NT2/D1 (cell line): ENCODE data around the gene STAP2.

Experiments used
- DNase-seq: peaks from one replicate; pipeline ENCODE4 v3.0.0-alpha.2; 2011; ENCODE audit warnings: low read depth, low spot score
- H3K27me3 ChIP-seq: 2 replicates; pipeline ENCODE4 v1.6.0; 2011; ENCODE audit warnings: mild to moderate bottlenecking; ENCODE audit not compliant: insufficient read length, insufficient read depth
- H3K36me3 ChIP-seq: 2 replicates; pipeline ENCODE4 v1.6.1; 2011; ENCODE audit warnings: mild to moderate bottlenecking, low read length, mixed read lengths; ENCODE audit not compliant: insufficient read depth, insufficient read length
- H3K4me1 ChIP-seq: 2 replicates; pipeline ENCODE4 v1.5.1; 2011; ENCODE audit not compliant: insufficient read depth, insufficient read length
- H3K4me3 ChIP-seq: 2 replicates; pipeline ENCODE4 v1.5.1; 2011; ENCODE audit warnings: low read depth; ENCODE audit not compliant: insufficient read length
- H3K9ac ChIP-seq: 2 replicates; pipeline ENCODE4 v1.6.0; 2011; ENCODE audit warnings: low read depth; ENCODE audit not compliant: insufficient read length
- H3K9me3 ChIP-seq: 2 replicates; pipeline ENCODE4 v1.5.1; 2011; ENCODE audit warnings: mild to moderate bottlenecking, low read length; ENCODE audit not compliant: insufficient read depth
- SUZ12 ChIP-seq: IDR thresholded peaks from 2 replicates; pipeline ENCODE4 v1.6.1; 2011; ENCODE audit not compliant: insufficient read length, insufficient read depth; ENCODE audit errors: extremely low read depth
- YY1 ChIP-seq: IDR thresholded peaks from 2 replicates; pipeline ENCODE4 v1.6.1; 2011; ENCODE audit not compliant: insufficient read length, insufficient read depth
- ZNF274 ChIP-seq: IDR thresholded peaks from 2 replicates; pipeline ENCODE4 v1.6.1; 2011; ENCODE audit warnings: mild to moderate bottlenecking, low read depth, low read length

STAP2 gene

DNA sequence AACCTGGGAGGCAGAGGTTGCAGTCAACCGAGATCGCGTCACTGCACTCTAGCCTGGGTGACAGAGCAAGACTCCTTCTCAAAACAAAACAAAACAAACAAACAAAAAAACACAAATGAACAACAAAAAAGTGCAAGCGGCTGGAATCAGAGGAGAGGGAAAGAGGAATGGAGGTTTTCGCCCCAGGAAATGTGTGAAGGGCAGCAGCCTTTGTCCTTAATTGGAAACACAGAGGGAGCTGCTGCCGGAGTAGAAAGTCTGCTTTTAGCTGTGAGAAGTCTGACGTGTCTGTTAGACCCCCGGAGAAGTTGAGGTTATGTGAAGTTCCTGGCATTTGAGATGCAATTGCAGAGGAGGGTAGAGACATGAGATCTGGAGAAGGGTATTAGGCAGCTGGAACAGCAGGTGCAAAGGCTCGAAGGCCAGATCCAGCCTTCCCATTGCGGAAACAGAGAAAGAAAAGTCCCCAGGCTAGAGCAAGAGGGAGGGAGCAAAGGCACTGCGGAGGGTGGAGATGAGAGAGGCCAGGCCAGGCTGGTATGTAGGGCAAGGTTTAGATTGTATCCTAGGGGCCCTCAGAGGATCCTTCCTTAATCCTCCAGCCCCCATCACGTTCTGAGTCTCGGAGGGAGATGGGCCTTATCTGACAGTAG is 36.9 kb downstream of the STAP2 start:
- no peak for TF ChIP-seq SUZ12
- TF ChIP-seq ZNF274: no peak
- TF ChIP-seq YY1: no peak
- Histone ChIP-seq H3K27me3 (no peaks in the 10 kb centered on the region), H3K4me1 (peaks cover 16% of the 10 kb centered on the region), H3K4me3 (no peak overlapping the region), H3K9me3 (no peaks in the 10 kb centered on the region), H3K9ac (peak overlapping the region; percentile 62), H3K36me3 (peaks cover 8% of the 10 kb centered on the region)
- DNase-seq: no peak

DNA sequence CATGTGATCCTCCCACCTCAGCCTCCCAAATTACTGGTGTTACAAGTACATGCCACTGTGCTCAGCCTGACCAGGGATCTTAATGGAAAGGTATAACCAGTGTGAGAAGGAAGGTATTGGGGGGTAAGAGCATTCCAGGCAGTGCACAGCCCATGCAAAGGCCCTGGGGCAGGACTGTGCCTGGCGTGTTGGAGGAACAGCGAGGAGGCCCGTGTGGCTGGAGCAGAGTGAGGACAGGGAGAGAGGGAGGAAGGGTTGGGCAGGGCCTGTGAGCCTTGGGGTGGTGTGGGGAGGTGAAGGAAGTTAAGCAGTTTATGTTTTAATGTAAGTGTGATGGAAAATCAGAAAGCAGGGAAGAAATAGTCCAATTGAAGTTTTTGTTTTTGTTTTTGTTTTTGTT is 38.0 kb downstream of the STAP2 start:
- Histone ChIP-seq H3K36me3 (peaks cover under 1% of the 10 kb centered on the region), H3K27me3 (no peaks in the 10 kb centered on the region), H3K4me3 (no peak overlapping the region), H3K9ac (no peak overlapping the region), H3K4me1 (peaks cover 16% of the 10 kb centered on the region), H3K9me3 (no peaks in the 10 kb centered on the region)
- no peak for TF ChIP-seq SUZ12
- no peak for TF ChIP-seq ZNF274
- TF ChIP-seq YY1: no peak
- no peak for DNase-seq

DNA sequence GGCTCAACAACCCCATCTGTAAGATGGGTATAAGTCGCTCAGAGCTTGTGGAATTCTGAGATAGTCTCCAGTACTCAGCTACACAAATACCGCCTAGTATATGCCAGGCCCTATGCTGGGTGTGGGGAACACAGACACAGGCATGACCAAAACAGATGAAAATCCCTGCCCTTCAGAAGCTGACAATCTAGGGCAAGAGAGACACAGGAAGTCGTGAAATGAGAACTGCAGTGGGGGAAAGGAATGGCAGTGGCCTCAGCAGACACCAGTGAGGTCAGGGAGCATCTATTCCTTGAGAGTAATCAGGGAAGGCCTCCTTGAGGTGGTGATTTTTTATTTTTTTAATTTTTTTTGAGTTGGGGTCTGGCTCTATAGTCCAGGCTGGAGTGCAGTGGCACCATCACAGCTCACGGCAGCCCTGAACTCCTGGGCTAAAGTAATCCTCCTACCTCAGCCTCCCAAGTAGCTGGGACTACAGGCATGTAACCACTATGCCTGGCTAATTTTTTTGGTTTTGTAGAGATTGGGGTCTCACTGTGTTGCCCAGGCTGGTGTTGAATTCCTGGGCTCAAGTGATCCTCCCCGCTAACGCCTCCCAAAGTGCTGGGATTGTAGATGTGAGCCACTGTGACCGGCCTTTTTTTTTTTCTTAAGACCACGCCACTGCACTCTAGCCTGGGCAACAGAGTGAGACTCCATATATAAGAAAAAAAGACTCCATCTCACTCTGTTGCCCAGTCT is 39.6 kb downstream of the STAP2 start:
- DNase-seq: no peak
- Histone ChIP-seq H3K9ac (no peak overlapping the region), H3K27me3 (no peaks in the 10 kb centered on the region)

DNA sequence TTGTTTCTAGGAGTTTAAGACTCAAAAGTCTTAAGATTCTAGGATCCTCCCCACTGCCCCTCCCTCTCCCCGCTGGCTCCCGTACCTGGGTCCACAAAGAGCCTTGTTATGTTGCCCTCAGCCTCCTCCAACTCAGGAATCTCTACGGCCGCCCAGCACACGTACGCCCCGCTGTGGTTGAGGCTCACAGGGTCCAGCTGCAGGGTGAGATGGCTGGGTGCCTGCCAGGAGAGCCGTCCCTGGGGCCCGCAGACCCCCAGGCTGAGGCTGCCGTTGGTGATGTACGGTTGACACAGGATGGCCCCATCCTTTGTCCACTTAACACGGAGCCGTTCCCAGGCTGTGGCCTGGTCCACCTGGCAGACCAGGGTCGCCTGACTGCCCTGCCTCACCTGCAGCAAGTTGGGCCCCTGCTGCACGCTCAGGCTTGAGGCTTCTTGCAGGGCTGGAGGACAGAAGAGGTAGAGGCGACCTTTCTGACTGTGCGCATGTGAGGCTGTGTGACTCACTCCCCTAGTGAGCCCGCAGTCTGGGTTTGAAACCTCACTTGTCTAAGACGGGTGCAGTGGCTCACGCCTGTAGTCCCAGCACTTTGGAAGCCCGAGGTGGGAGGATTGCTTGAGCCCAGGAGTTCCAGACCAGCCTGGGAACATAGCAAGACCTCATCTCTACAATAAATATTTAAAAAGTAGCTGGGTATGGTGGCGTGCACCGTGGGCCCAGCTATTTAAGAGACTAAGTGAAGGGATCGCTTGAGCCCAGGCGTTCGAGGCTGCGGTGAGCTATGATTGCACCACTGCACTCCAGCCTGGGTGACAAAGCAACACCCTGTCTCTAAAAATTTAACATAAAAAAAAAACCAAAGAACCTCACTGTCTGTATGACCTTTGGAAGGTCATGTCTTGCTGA is 40.5 kb downstream of the STAP2 start:
- no peak for TF ChIP-seq ZNF274
- TF ChIP-seq SUZ12: no peak
- TF ChIP-seq YY1: no peak
- H3K9ac ChIP-seq: peak overlapping the region; percentile 4
- H3K36me3 ChIP-seq: no peaks in the 10 kb centered on the region
- no peaks in the 10 kb centered on the region for H3K9me3 ChIP-seq
- no peaks in the 10 kb centered on the region for H3K27me3 ChIP-seq
- no peak for DNase-seq
- H3K4me1 ChIP-seq: peaks cover 12% of the 10 kb centered on the region
- H3K4me3 ChIP-seq: no peak overlapping the region

More for the DNA sequence above, 39.6 kb downstream of the STAP2 start:
- H3K9me3 ChIP-seq: no peaks in the 10 kb centered on the region
- TF ChIP-seq YY1: no peak
- TF ChIP-seq SUZ12: no peak
- TF ChIP-seq ZNF274: no peak
- H3K4me1 ChIP-seq: peaks cover 16% of the 10 kb centered on the region
- no peaks in the 10 kb centered on the region for H3K36me3 ChIP-seq
- no peak overlapping the region for H3K4me3 ChIP-seq

DNA sequence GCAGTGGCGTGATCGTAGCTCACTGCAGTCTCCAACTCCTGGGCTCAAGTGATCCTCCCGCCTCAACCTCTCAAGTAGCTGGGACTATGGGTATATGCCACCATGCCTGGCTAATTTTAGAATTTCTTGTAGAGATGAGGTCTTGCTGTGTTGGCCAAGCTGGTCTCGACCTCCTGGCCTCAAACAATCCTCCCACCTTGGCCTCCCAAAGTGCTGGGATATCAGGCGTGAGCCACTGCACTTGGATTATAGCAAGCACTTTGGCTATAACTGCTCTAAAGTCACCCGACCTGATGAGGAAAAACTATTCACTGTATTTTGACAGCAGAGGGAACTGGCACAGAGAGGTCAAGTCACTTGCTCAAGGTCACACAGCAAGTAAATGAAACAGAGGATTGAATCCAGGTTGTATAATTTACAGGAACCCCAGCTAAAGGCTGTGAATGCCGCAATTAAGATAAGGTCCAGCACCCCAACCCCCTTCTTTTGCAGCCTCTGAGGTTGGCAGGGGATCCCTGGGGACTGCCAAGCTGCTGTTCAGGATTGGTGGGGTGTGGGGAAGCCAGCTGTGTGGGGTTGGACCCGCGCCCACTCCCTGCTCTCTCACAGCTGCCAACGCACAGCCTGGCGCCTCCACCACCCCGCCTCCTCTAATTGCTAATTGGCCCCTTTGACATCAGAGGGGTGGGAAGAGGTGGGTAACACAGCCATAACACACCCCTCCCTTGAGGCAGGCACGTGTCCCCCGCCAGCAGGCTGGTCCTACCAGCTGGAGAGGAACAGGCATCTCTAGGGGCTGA is 42.5 kb downstream of the STAP2 start:
- Histone ChIP-seq H3K9me3 (no peaks in the 10 kb centered on the region), H3K36me3 (no peaks in the 10 kb centered on the region), H3K27me3 (no peaks in the 10 kb centered on the region), H3K4me1 (peaks cover 13% of the 10 kb centered on the region), H3K9ac (no peak overlapping the region), H3K4me3 (no peak overlapping the region)
- DNase-seq: no peak
- no peak for TF ChIP-seq ZNF274
- no peak for TF ChIP-seq YY1
- TF ChIP-seq SUZ12: no peak

DNA sequence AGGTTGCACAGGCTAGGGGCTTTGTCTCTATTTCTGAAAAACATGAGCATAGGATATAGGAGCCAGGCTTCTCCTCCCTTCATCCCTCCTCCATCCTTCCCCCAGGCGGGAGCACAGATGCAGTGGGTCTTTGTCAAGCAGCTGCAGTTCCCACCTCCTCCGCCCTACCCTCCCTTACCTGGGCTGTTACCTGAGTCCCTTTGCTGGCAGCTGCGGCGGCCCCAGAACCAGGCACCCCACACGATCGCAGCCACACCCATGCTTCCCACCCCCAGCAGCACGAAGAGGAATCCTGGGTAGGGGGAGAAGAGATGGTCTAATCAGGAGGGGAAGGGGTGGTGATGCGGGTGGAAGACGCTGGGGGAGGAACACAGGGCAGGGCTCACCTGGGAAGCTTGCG is 44.2 kb downstream of the STAP2 start:
- Histone ChIP-seq H3K9me3 (no peaks in the 10 kb centered on the region), H3K9ac (peak overlapping the region; percentile 2), H3K4me1 (peaks cover 15% of the 10 kb centered on the region), H3K36me3 (no peaks in the 10 kb centered on the region), H3K4me3 (no peak overlapping the region), H3K27me3 (no peaks in the 10 kb centered on the region)
- TF ChIP-seq ZNF274 (no peak), SUZ12 (no peak), YY1 (no peak)
- DNase-seq: no peak

DNA sequence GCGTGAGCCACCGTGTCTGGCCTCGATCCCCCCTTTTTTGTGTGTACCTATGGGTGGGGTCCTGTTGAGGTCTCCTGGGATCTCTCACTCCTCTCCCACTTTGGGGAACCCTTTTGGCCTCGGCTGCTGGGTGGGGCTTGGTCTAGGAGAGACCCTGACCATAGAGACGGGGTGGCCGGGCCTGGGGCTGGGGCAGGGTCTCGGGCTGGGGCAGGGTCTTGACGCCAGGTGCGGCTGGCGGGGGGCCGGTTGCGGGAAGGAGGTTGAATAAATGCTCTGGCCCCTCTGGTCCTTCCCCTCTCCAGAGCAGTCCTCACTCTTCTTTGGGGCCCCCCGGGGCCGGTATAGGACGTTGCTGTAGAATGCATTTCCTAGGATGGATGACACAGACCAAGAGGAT is 46.1 kb downstream of the STAP2 start:
- Histone ChIP-seq H3K36me3 (no peaks in the 10 kb centered on the region), H3K9me3 (no peaks in the 10 kb centered on the region), H3K27me3 (no peaks in the 10 kb centered on the region), H3K4me3 (no peak overlapping the region), H3K4me1 (peaks cover 15% of the 10 kb centered on the region), H3K9ac (no peak overlapping the region)
- no peak for DNase-seq
- TF ChIP-seq YY1 (no peak), SUZ12 (no peak), ZNF274 (no peak)
